Testis (tissue), 2 donors: Measurements from ENCODE around the gene ZNF532.

Experiments
- CTCF ChIP-seq, 3 experiments: fragments of 450-650 bp in 2 of 3; fragments of 200-600 bp in 1 of 3; sonication (generic) in 1 of 3; IDR thresholded peaks; one replicate each; pipeline ENCODE4 v1.5.1; 2016 to 2019; ENCODE audit warnings: antibody characterized with exemption in 3 of 3, mild to moderate bottlenecking in 2 of 3, moderate library complexity in 1 of 3
- POLR2A ChIP-seq: fragments of 450-650 bp; IDR thresholded peaks from one replicate; pipeline ENCODE4 v1.6.1; 2017; ENCODE audit warnings: antibody characterized with exemption, mild to moderate bottlenecking, moderate library complexity

DNA sequence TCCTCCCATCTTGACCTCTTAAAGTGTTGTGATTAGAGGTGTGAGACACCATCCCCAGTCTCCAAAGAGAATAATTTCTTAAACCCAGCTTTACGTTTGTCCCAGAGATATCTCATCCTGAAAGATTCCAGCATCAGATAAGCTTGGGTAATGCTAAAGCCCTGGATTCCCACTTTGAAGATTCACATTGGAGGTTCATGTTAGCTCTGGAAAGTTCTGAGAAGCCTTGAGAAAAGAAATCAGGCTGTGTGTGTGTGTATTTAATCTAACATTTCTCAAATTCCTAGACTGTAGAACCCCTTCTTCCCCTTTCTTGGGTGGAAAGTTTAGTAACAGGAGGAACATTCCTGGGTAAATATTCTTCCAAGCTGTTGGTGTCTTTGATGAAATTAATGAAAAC lies 18.0 kb downstream of the ZNF532 start:
- no peak for TF ChIP-seq CTCF (IDR thresholded peaks at IDR 0.05)
- TF ChIP-seq POLR2A, result no peak
